CD4-positive, alpha-beta T cell treated with Interferon alpha-2 for 1 hour (primary cell): ENCODE data around the gene HIVEP3.
"Not testable (repeated sequence)": the region's sequence is repeated elsewhere in the genome, so short reads cannot be mapped to it uniquely, and the experiment has no call there.

Experiments used
- DNase-seq, 2 donors: peaks; one replicate each; pipeline ENCODE4 v3.0.0-alpha.2; 2020 to 2022

The HIVEP3 gene

GRCh38 chr1:41704196-41704595 is 214.5 kb downstream of the HIVEP3 start:
- no peak for DNase-seq

DNA sequence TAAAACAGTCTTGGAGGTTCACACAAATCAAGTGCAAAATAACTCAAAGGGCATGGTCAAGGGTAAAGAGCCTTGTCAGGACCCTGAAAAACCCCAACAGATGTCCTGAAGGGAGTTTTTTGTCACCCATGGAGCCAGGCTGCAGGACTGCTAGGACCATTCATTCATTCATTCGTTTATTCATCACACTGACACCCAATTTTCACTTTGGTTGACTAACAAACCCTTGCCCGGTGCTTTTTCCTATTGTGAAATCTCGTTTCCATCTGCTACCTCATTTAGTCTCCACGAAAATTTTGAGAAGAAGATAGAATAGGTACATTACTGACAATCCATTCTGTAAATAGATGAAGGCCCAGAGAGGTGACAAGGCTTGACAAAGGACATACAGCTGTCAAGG is 216.0 kb downstream of the HIVEP3 start:
- DNase-seq, result no peak

- no peak for DNase-seq
Measured at GRCh38 chr1:41700986-41701535, 217.7 kb downstream of the HIVEP3 start.

GRCh38 chr1:41700581-41700980 is 218.1 kb downstream of the HIVEP3 start:
- no peak for DNase-seq

DNA sequence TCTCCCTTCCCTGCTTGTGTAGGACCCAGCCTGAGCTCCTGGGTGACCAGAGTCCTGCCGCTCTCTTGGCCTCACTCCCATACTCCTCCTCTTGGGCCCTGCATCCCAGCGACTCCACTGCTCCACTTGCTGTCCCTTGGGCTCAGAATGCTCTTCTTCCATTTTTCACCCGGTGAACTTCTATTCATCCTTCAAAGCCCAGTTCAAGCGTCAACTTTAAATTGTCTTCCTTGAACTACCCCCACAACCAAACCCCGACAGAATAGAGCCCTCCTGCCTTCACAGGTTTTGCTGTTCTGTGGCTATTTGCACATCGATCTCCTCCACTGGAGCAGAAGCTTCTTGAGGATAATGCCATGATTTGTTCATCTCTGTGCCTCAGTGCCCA is 218.9 kb downstream of the HIVEP3 start:
- DNase-seq, result no peak

- DNase-seq, result peak; percentile 24 to 47
Measured at GRCh38 chr1:41698916-41699860, 219.5 kb downstream of the HIVEP3 start.

GRCh38 chr1:41696381-41696780 is 222.3 kb downstream of the HIVEP3 start:
- no peak for DNase-seq

DNA sequence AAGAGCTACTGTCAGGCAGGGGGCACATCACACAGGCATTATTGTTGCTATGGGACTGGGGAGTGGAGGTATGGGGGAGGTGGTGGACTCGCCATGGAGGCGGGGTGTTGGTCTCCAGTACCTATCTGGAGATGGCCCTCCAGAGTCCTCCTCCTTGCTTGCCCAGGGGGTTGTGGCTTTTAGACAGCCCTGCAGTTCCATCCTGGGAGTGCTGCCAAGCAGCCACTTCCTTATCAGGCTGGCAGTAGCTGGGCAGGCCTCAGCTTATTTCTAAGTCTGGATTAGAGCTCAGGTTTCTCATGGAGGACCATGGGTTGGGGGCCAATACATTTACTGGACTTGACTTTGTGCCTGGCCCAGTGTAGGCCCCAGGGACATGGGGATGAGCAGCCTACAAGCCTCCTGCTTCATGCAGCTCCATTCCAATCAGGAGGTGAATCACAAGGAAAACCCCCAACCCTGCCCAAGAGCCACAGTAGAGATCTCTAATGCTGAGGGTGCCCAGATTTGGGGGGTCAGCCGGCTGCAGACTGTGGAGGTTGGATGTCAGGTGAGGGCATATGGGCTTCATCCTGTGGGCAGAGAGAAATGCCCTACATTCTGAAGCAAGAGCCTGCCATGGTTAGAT is 223.5 kb downstream of the HIVEP3 start:
- DNase-seq, result no peak

DNA sequence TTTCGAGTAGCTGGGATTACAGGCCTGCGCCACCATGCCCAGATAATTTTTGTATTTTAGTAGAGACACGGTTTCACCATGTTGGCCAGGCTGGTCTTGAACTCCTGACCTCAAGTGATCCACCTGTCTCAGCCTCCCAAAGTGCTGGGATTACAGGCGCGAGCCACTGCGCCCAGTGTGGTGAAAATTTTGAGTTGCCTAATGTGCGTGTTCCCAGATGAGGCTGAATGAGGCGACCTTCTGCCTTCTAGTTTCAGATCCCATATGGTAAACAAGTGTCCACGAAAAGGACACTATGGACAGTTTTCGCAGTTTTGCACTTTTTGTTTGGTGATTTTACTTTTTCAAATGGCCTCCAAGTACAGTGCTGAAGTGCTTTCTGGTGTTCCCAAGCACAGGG is 226.8 kb downstream of the HIVEP3 start:
- not testable (repeated sequence) for DNase-seq

DNA sequence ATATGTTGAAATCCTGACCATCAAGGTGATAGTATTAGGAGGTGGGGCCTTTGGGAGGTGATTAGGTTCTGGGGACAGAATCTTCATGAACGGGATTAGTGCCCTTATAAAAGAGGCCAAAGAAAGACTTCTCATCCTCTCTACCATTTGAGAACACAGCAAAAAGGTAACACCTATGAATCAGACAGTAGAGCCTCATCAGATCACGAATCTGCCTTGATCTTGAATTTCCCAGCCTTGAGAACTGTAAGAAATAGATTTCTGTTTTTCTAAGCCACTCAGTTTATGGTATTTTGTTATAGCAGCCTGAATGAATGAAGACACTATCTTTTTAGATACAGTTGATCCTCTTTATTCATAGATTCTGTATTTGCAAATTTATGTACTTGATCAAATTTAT is 227.3 kb downstream of the HIVEP3 start:
- no peak for DNase-seq

- DNase-seq, result no peak
Measured at GRCh38 chr1:41690331-41690730, 228.4 kb downstream of the HIVEP3 start.

- no peak for DNase-seq
Measured at GRCh38 chr1:41689558-41689981, 229.2 kb downstream of the HIVEP3 start.

DNA sequence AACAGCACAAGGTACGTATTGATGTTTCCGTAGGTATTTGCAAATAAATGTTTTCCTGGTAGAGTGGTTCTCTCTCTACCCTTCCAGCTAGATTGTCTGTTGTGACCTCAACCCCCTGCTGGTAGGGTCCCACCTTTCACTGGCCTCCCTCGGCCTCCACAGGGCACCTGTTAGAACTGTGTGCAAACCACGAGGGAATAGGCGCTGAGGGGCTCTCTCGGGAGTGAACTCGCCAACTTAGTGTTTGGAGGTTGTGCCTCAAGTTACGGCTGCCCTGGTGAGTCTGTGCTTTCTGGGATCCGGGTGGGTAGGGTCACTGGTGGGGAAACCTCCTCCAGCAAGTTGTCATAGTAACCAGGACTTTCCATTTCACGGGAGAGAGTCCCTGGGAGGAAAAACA is 229.6 kb downstream of the HIVEP3 start:
- DNase-seq, result no peak

GRCh38 chr1:41687007-41687406 is 231.7 kb downstream of the HIVEP3 start:
- DNase-seq, result no peak

DNA sequence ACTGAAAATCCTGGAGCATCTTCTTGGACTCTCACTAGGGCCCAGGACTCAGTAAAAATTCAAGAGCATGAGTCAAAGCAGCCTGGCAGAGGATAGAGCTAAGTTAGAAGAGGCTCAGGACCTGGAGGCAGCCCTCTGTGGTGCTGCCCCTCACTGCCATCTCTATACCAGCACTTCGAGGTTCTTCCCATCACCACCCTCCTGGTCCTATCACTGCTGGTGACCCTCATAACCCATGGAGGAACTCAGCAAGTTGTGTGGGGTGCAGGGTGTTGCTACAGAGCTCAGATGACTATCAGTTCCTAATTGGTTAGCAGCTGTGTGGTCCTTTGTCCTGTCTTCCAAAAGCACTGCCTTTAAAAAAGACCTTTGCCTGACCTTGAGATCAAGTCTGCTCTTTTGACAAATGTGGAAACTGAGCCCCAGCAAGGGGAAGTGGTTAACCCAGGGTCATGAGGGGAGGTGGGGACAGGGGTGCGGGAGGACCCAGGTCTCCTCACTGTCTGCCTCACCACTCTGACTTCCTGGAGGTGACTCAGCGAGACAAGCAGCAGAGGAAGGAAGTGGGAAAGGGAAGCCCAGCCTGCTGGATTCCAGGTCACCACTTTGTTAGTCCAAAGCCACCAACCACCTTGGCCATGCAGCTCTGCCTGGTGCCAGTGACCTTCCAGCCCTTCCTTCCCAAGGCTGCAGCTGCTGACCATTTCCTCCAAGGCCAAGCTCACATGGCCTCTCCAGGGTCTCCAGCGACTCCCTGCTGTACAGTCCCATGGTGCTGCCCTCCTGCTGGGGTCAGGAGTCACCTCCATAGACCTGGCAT is 234.8 kb downstream of the HIVEP3 start:
- DNase-seq, result peak; percentile 41 to 47

DNA sequence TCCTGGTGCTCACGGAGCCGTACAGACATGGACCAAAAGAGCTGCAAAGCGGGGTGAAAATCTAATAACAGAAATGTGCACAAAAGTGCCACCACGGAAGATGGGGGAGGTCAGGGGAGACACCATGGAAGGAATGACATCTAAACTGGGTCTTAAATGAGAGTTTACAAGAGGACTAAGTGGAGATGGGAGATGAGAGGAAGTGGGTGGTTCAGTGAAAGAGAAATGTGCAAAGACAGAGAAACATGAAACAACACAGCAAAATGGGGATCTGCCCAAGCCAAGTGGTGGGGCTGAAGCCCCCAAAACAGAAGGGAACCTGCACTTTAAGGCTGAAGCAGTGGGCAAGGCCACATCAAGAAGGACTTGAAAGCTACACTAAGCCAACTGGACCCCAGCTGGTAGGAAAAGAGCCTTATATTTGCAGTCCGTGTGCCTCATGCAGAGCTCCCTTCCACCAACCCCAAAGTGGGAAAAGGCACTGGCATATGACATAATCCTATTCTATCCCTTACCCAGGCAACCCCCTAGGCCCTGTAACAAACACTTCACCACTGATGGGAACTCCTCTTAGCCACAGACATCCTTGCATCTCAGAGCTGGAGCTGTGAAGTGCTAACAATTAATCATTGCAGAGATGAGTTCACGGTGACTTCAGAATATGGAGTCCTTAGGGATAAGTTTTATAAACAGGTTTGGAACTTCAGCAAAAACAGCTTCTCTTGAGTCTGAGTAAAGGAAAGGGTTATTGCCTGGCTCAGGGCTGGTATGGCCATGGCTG is 235.7 kb downstream of the HIVEP3 start:
- DNase-seq, result no peak

GRCh38 chr1:41682149-41682548 is 236.6 kb downstream of the HIVEP3 start:
- no peak for DNase-seq

DNA sequence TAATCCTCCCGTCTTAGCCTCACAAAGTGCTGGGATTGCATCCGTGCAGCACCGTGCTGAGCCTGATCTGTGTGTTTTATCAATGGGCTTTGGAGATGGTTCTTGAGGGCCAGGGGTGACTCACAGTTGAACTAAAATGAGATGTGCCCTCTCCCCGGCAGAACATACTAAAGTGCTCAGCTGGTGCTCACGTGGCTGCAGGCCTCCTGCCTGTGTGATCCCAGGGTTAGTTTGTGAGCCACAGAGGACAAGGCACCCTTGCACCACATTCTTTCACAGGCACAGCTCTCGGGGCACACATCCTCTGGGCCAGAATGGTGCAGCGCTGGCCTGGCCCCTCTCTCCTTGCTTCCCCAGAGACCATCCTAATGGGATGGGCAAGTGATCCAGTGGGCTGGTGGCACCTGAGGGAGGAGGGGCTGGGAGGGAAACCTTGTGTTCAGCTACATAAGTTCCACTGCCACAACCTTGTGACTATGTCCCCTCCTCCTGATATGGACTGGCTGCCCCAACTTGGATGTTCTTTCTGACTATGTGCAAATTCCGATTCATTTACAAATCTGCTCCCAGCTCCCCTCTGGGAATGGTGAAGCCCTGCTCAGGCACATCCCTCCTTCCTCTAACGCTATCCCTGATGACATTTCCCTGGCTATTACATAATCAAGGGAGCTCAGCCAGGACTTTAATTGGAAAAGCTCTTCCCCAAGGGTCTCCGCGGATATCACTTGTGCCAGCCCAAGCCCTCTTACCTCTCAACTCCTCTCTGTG is 237.2 kb downstream of the HIVEP3 start:
- no peak for DNase-seq

DNA sequence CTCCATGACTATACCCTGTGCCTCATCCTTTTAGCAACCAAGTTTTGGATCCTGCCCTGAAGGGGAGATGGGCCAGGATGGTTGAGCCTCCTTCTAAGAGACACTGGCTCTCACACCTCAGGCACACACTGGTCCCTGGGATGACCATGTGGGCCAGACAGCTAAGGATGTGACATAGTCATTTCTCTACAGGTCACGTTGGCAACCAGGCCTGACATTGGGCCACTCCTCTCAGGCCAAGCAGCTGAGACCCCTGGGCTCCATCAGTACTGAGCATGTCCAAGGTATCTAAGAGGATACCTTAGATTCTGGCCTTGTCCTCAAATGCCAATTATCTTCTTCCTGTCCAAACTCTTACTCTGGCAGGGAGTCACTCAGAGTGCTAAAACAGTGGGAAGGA is 238.7 kb downstream of the HIVEP3 start:
- DNase-seq, result no peak

DNA sequence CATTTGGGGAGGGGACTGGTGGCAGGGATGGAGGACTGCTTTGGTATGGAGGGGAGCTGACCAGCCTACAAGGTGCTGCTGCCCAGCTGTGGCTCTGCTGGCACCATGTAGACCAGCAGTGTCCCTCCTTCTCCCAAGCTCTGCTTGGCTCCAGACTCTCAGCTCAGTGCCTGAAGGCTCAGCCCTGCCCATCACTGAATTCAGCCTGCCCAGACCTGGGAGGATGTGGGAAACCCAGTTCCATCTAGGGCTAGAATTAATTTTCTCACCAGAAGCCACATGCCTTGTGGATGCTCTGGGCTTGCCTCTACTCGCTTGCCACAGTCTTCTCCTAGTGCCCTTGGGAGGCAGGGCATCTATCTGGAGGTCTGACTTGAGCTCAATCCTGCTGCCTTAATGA is 239.2 kb downstream of the HIVEP3 start:
- no peak for DNase-seq

DNA sequence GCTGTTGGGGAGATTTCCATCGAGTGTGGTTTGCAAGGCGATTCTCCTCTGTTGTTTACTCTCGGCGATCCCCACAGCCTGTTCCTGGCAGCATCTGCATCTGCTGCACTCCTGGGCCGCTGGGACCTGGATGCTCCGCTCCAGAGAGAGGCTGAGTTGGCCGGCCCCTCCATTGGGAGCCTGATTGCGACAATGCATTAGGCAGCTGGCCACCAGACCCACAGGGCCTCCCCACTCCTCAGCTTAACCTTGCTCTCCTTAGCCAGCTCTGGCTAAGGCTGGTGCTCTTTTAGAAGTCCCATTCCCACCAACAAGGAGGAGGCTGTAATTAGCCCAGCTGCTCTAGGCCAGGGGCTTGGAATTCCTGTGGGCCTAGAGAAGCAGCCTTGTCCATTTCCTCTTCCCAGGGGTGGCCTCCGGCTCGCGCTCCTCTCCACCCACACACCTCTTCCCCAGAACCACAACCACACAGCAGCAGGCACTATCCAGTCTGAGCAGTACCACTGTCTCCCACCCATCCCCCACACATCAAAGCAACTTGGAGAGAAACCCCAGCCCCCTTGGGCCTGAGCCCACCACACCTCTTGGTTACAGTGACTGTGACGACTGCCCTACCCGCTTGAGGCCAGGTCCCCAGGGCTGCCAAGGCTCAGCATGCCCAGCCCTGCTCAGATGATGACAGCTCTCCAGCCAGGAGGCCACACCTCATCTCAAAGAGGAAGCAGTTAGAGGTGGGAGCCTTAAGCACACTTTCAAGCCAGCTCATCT is 240.4 kb downstream of the HIVEP3 start:
- peak in 1 of 2 donors; percentile 16 for DNase-seq
